Fibroblast of villous mesenchyme (primary cell): ENCODE data around the gene ANKH. TPM values are rescaled to one million over a fixed set of nuclear protein-coding genes. Genes with fewer than 3 reads are reported as not detected.

Experiments used
- DNase-seq: peaks from one replicate; pipeline ENCODE4 v3.0.0-alpha.2; 2010; ENCODE audit warnings: low read depth
- H3K4me3 ChIP-seq: 2 replicates; pipeline ENCODE4 v1.5.1; 2011; ENCODE audit warnings: low read depth, mild to moderate bottlenecking, low read length
- CTCF ChIP-seq: IDR thresholded peaks from 2 replicates; pipeline ENCODE4 v1.5.1; 2012; ENCODE audit warnings: low read depth, mild to moderate bottlenecking, low read length; ENCODE audit not compliant: insufficient read depth
- total RNA-seq: library from RNA; depleted of rRNA; stranded (reverse); fragments of >200 nt; gene quantifications from 2 replicates; pipeline ENCODE4 v1.2.3, GENCODE V29; 2012

ANKH gene
- total RNA-seq, 1 donor = 8.2 TPM

DNA sequence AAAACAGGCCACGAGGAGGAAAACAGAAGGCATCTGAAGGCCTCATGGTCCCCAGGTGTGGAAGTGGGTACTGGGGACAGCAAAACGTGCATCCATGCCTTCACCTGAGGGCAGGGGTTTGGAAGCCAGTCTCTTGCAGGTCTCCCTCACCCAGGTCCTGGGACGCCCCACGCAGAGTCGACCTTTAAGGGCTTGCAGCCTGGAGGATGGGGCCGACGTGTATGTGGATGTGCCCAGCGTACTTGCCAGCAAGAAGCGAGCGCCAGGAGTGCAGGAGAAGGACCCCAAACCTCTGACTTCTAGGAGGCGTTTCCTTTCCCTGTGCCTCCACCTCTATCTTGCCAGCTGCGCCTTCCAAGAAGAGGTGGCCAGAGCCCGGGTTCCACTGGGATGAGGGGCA lies 141.1 kb downstream of the ANKH start:
- no peak for DNase-seq
- no peak for TF ChIP-seq CTCF
- H3K4me3 ChIP-seq = no peak overlapping the region

GRCh38 chr5:14729448-14730385 lies 141.9 kb downstream of the ANKH start:
- no peak for DNase-seq
- H3K4me3 ChIP-seq = no peak overlapping the region
- no peak for TF ChIP-seq CTCF

DNA sequence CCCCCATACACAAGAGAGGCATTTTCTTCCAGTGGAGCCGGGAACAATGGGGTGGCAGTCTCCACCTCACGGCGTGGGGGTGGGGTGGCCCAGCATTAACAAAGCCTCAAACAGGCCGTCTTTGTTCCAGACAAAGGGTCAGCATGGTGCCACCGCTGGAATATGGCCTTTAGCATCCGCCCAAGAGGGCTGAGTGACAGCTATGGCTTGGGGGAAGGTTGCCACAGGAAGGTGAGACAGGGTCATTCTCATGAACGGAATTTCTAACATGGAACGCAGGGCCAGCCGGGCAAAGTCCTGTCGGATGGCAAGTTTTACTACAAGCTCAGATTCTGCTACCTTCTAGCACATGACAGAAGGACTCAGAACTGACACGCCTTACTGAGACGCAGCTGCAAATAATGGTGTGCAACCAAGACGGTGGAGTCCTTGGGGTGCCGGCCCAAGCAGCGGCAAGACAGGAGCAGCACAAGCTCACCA lies 143.1 kb downstream of the ANKH start:
- no peak for DNase-seq
- no peak overlapping the region for H3K4me3 ChIP-seq
- TF ChIP-seq CTCF = no peak

- no peak for TF ChIP-seq CTCF
- DNase-seq = no peak
- no peak overlapping the region for H3K4me3 ChIP-seq
These were observed 143.6 kb downstream of the ANKH start for GRCh38 chr5:14727928-14728458.

- peak; percentile 90 for TF ChIP-seq CTCF
- no peak overlapping the region for H3K4me3 ChIP-seq
- DNase-seq = peak; percentile 83
These were observed 144.1 kb downstream of the ANKH start for GRCh38 chr5:14727428-14727865.

DNA sequence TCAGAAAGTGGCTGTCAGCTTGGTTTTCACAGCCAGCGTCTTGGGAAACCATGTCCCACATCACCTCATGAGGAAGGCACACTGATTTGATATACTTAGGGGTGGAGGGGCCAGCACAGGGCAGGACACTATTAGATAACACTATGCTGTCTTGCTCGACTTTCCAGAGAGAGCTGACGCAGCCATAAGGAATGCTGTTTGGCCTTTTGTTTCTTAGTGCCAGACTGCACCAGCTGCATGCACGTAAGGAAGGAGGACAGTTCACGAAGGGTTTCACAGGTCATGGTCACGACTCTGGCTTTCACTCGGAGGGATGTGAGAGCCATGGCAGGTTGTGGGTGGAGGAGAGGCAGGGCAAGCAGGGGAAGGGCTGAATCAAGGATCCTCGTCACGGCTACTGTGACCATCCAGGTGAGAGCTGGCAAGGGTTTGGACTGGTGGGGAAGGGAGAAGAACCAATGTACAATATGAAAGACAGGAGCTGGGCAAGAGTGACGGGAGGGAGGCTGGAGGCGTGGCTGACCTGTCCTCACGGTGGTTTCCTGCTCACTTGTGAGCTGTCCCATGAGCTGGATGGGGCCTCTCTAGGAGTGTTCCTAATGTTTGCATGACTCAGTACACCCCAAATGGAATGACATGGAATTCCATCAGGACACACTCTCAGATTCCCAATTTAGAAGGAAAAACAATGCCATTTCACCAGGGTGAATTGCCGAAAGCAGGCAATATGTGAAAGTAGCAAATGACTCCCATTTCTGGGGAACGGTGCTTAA lies 145.3 kb downstream of the ANKH start:
- no peak overlapping the region for H3K4me3 ChIP-seq
- DNase-seq = peak; percentile 53
- TF ChIP-seq CTCF = no peak
